ENCODE data around the gene KIF14. TPM values are rescaled to one million over a fixed set of nuclear protein-coding genes. Genes with fewer than 3 reads are reported as not detected.

The KIF14 gene
- total RNA-seq, 1 donor from 2014 or later = 0.08 TPM

DNA sequence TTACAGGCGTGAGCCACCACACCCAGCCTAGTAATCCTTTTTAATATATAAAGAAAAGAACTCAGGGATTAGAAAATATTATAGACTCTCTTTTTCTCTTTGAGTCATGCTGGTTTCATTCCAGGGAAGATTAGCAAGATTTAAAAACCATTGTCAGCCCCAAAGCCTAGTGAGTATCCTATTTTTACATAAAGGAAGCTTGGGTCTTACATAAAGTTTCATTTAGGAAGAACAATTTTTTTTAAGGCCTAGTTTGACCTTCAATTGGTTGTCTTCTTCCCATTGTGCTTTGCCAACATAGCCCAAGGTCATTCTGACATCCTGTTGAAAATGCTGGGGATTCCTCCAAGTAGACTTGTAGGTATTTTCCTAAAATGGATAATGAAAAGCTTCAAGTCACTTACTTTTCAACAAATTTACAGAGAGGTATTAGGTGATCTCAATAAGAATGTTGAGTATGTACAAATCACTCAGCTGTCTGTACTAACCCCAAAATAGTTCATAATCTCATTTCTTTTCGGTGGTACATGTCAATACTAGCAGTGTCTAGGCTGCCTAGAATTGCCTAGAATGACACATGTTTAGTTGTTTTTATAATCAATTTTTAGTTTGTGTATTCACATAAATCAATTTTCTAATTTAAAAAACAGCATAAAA is 4.3 kb upstream of the KIF14 start:
- H3K36me3 ChIP-seq = no peaks in the 10 kb centered on the region
- H3K9me3 ChIP-seq (replicated peaks) = no peaks in the 10 kb centered on the region
- H3K27me3 ChIP-seq (ENCODE audit: low read depth) = no peaks in the 10 kb centered on the region
- H3K4me1 ChIP-seq = peaks cover 21% of the 10 kb centered on the region
- no peak for DNase-seq
- H3K4me3 ChIP-seq = no peak overlapping the region
- no peak overlapping the region for H3K27ac ChIP-seq (replicated peaks)
- no peak for TF ChIP-seq CTCF (IDR thresholded peaks at IDR 0.05; ENCODE audit: borderline replicate concordance)
- intact Hi-C loops (cut with micrococcal nuclease) = loop anchor here (5.0 to 10.0 kb wide), 2 partner anchors 177 to 210 kb away; no protein-coding TSS in a partner anchor

GRCh38 chr1:200619894-200620272 is 668 bp downstream of the KIF14 start:
- peaks cover 19% of the 10 kb centered on the region for H3K4me1 ChIP-seq
- TF ChIP-seq CTCF (IDR thresholded peaks at IDR 0.05; ENCODE audit: borderline replicate concordance) = no peak
- H3K9me3 ChIP-seq (replicated peaks) = no peaks in the 10 kb centered on the region
- H3K36me3 ChIP-seq = no peaks in the 10 kb centered on the region
- H3K27ac ChIP-seq (replicated peaks) = no peak overlapping the region
- intact Hi-C loops (cut with micrococcal nuclease) = loop anchor here (5.0 to 10.0 kb wide), 2 partner anchors 182 to 215 kb away; no protein-coding TSS in a partner anchor
- peak overlapping the region; percentile 71 for H3K4me3 ChIP-seq
- DNase-seq = no peak
- H3K27me3 ChIP-seq (ENCODE audit: low read depth) = no peaks in the 10 kb centered on the region

- intact Hi-C loops (cut with micrococcal nuclease) = no loop called here
- Histone ChIP-seq H3K36me3 (no peaks in the 10 kb centered on the region), H3K4me3 (no peak overlapping the region), H3K4me1 (no peaks in the 10 kb centered on the region), H3K9me3 (replicated peaks) (no peaks in the 10 kb centered on the region), H3K27ac (replicated peaks) (no peak overlapping the region), H3K27me3 (ENCODE audit: low read depth) (no peaks in the 10 kb centered on the region)
- no peak for TF ChIP-seq CTCF (IDR thresholded peaks at IDR 0.05; ENCODE audit: borderline replicate concordance)
- no peak for DNase-seq
These were observed 9.7 kb downstream of the KIF14 start for GRCh38 chr1:200610846-200611245.

GRCh38 chr1:200602632-200603031 is 17.9 kb downstream of the KIF14 start:
- Histone ChIP-seq H3K4me1 (no peaks in the 10 kb centered on the region), H3K4me3 (no peak overlapping the region), H3K9me3 (replicated peaks) (no peaks in the 10 kb centered on the region), H3K36me3 (no peaks in the 10 kb centered on the region), H3K27me3 (ENCODE audit: low read depth) (no peaks in the 10 kb centered on the region), H3K27ac (replicated peaks) (no peak overlapping the region)
- intact Hi-C loops (cut with micrococcal nuclease) = no loop called here
- TF ChIP-seq CTCF (IDR thresholded peaks at IDR 0.05; ENCODE audit: borderline replicate concordance) = no peak
- no peak for DNase-seq

DNA sequence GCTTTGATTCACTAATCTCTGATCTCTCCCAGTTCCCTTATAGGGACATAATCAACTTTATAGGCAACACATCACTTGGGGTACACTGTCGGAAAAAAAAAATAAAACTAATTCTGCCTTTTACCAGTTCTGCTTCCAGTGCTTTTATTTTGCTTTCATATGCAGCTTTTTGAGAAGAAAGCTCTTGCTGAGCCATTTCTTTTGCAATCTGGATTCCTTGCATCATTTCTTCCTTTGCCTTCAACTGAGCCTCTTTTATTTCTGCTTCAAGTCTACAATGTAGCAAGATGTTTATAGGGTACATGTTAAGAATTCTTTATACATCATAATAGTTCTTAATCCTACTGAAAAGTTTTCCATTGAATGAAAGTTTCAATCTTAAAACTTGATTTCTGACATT is 30.6 kb downstream of the KIF14 start:
- Histone ChIP-seq H3K4me3 (no peak overlapping the region), H3K27me3 (ENCODE audit: low read depth) (no peaks in the 10 kb centered on the region), H3K36me3 (no peaks in the 10 kb centered on the region), H3K27ac (replicated peaks) (no peak overlapping the region), H3K9me3 (replicated peaks) (no peaks in the 10 kb centered on the region), H3K4me1 (no peaks in the 10 kb centered on the region)
- no peak for TF ChIP-seq CTCF (IDR thresholded peaks at IDR 0.05; ENCODE audit: borderline replicate concordance)
- intact Hi-C loops (cut with micrococcal nuclease) = no loop called here
- no peak for DNase-seq

Measured in left ventricle myocardium inferior (tissue), 1 donor.